Endothelial cell of umbilical vein (primary cell): Measurements from ENCODE around the gene ZMIZ1. TPM values are rescaled to one million over a fixed set of nuclear protein-coding genes. Genes with fewer than 3 reads are reported as not detected.

ENCODE experiments used
- BruUV-seq: library from RNA; stranded (reverse); fragments of 400-500 nt; replicated peaks from 2 replicates; lab custom pipeline; 2021; lab: Mats Ljungman, UMichigan
- CTCF ChIA-PET: fragments of 300-600, 350-600 bp; sonication (Branson Sonifier 250); formaldehyde crosslinking; loops from one replicate; lab custom pipeline; 2021; ENCODE audit warnings: antibody characterized with exemption, inconsistent platforms; lab: Charles Lee
- POLR2A ChIA-PET: fragments of 300-600, 350-600 bp; sonication (Branson Sonifier 250); formaldehyde crosslinking; loops from one replicate; lab custom pipeline; 2021; ENCODE audit warnings: antibody characterized with exemption, inconsistent platforms; lab: Charles Lee
- DNase-seq: peaks from one replicate; pipeline ENCODE4 v3.0.0-alpha.2; 2011; ENCODE audit warnings: low read depth, low spot score
- FAIRE-seq: peaks from 2 replicates; lab custom pipeline; 2011; peaks lifted over from hg19 to GRCh38; lab: Jason Lieb, UNC
- H2AFZ ChIP-seq: 2 replicates; pipeline ENCODE4 v1.6.0; 2012; ENCODE audit warnings: low read depth, low read length, control low read depth, inconsistent platforms
- H3K27ac ChIP-seq: 2 replicates; pipeline ENCODE4 v1.5.1; 2011; ENCODE audit warnings: low read depth, mild to moderate bottlenecking, control low read depth, low read length, moderate library complexity; ENCODE audit not compliant: insufficient read depth
- H3K27me3 ChIP-seq, 2 experiments: 2 replicates each; pipeline versions ENCODE4 v1.6.0 to v1.6.1; 2011; ENCODE audit warnings: low read length in 2 of 2, mixed read lengths in 1 of 2; ENCODE audit not compliant: control insufficient read depth in 2 of 2, insufficient read depth in 2 of 2
- H3K36me3 ChIP-seq, 2 experiments: 2 replicates in 1 of 2; 3 replicates in 1 of 2; pipeline ENCODE4 v1.5.1; 2011; ENCODE audit warnings: low read length in 2 of 2, mild to moderate bottlenecking in 1 of 2, moderate library complexity in 1 of 2; ENCODE audit not compliant: control insufficient read depth in 2 of 2, insufficient read depth in 2 of 2; ENCODE audit errors: extremely low read depth in 1 of 2
- H3K4me1 ChIP-seq: 3 replicates; pipeline ENCODE4 v1.5.1; 2011; ENCODE audit warnings: mild to moderate bottlenecking, low read length; ENCODE audit not compliant: control insufficient read depth, insufficient read depth; ENCODE audit errors: extremely low read depth
- H3K4me2 ChIP-seq: 2 replicates; pipeline ENCODE4 v1.6.1; 2011; ENCODE audit warnings: low read length, control low read depth, mixed read lengths; ENCODE audit not compliant: insufficient read depth
- H3K4me3 ChIP-seq, 3 experiments: fragments of 200-600 bp in 1 of 3; sonication (generic), shearing (Covaris generic) in 1 of 3; replicated peaks in 1 of 3; 2 replicates each; pipeline ENCODE4 v1.5.1; 2011 to 2016; ENCODE audit warnings: control low read depth in 3 of 3, low read length in 3 of 3, mild to moderate bottlenecking in 2 of 3, inconsistent platforms in 1 of 3, low read depth in 1 of 3, moderate library complexity in 1 of 3; ENCODE audit not compliant: insufficient read depth in 1 of 3
- H3K79me2 ChIP-seq: 2 replicates; pipeline ENCODE4 v1.6.0; 2012; ENCODE audit warnings: low read length, inconsistent platforms; ENCODE audit not compliant: control insufficient read depth, insufficient read depth
- H3K9ac ChIP-seq: replicated peaks from 2 replicates; pipeline ENCODE3; 2011; ENCODE audit warnings: low read length, control low read depth; ENCODE audit not compliant: insufficient read depth; ENCODE audit errors: extremely low read depth
- H3K9me1 ChIP-seq: replicated peaks from 3 replicates; pipeline ENCODE4 v1.6.0; 2011; ENCODE audit warnings: mild to moderate bottlenecking, low read length; ENCODE audit not compliant: control insufficient read depth, insufficient read depth; ENCODE audit errors: extremely low read depth
- H3K9me3 ChIP-seq: replicated peaks from 2 replicates; pipeline ENCODE4 v1.5.1; 2012; ENCODE audit warnings: low read length, inconsistent platforms; ENCODE audit not compliant: control insufficient read depth, insufficient read depth
- H4K20me1 ChIP-seq: replicated peaks from 2 replicates; pipeline ENCODE3; 2011; ENCODE audit warnings: mild to moderate bottlenecking, low read length; ENCODE audit not compliant: control insufficient read depth, insufficient read depth; ENCODE audit errors: extremely low read depth
- EZH2 ChIP-seq: IDR thresholded peaks from 2 replicates; pipeline ENCODE4 v1.6.1; 2012; ENCODE audit warnings: borderline replicate concordance, low read depth, mild to moderate bottlenecking, moderate library complexity, low read length, inconsistent platforms; ENCODE audit not compliant: severe bottlenecking
- FOS ChIP-seq: IDR thresholded peaks from 2 replicates; pipeline ENCODE4 v1.6.1; 2011; ENCODE audit warnings: mild to moderate bottlenecking, low read length, moderate library complexity, borderline replicate concordance; ENCODE audit not compliant: insufficient read depth
- GATA2 ChIP-seq: IDR thresholded peaks from 2 replicates; pipeline ENCODE4 v1.7.0; 2011; ENCODE audit warnings: low read depth, mild to moderate bottlenecking, moderate library complexity, mixed read lengths, low read length; ENCODE audit not compliant: insufficient read length, insufficient read depth
- JUN ChIP-seq: IDR thresholded peaks from 2 replicates; pipeline ENCODE4 v1.6.1; 2011; ENCODE audit warnings: borderline replicate concordance, low read depth; ENCODE audit not compliant: insufficient read length, insufficient read depth
- MYC ChIP-seq: IDR thresholded peaks from one replicate; pipeline ENCODE4 v1.6.1; 2011; ENCODE audit warnings: mild to moderate bottlenecking, low read depth, low read length
- POLR2A ChIP-seq: IDR thresholded peaks from 2 replicates; pipeline ENCODE4 v1.6.1; 2012; ENCODE audit warnings: low read depth, mild to moderate bottlenecking, control low read depth, low read length
- POLR2AphosphoS5 ChIP-seq: IDR thresholded peaks from 2 replicates; pipeline ENCODE4 v1.6.1; 2012; ENCODE audit warnings: low read depth, mild to moderate bottlenecking, control low read depth, low read length, moderate library complexity; ENCODE audit not compliant: insufficient read depth
- dilution Hi-C: fragments of 300-500 bp; cut with MboI; formaldehyde crosslinking; loops from one replicate; pipeline ENCODE4 v1.15.0; 2019; ENCODE audit warnings: low sequenced_read_pairs; ENCODE audit not compliant: extremely low pct_ligation_motif_present
- intact Hi-C: fragments of 100-400 bp; cut with micrococcal nuclease; formaldehyde crosslinking; loops from one replicate; pipeline ENCODE4 v1.10.0; 2022
- polyA plus RNA-seq, 4 experiments: library from polyadenylated mRNA; depleted of rRNA in 3 of 4; stranded (reverse) in 3 of 4; unstranded in 1 of 4; fragments of >200 nt; gene quantifications; 2 replicates each; pipeline versions ENCODE4 v1.2.1 to v1.2.3, GENCODE V29; 2011 to 2012; ENCODE audit warnings: missing spikeins in 1 of 4
- total RNA-seq: library from RNA; stranded (reverse); gene quantifications from 2 replicates; pipeline ENCODE4 v1.2.3, GENCODE V29; 2021
- TF ChIP-seq, protein P1 (sequence below): IDR thresholded peaks from 2 replicates; pipeline ENCODE4 v1.6.1; 2011; ENCODE audit not compliant: insufficient read depth, insufficient read length
- TF ChIP-seq, protein P2 (sequence below), 2 donors: IDR thresholded peaks; 1 replicate in 1 of 2; 2 replicates in 1 of 2; pipeline ENCODE4 v1.5.1; 2011; ENCODE audit warnings: low read length in 2 of 2, mild to moderate bottlenecking in 2 of 2, moderate library complexity in 2 of 2, control low read depth in 1 of 2, inconsistent platforms in 1 of 2, low read depth in 1 of 2; ENCODE audit not compliant: insufficient read depth in 1 of 2; ENCODE audit errors: extremely low read depth in 1 of 2

ZMIZ1 gene
- total and polyA plus RNA-seq, 2 donors (not counting 3 experiments of a cell fraction or from before 2014, with no cell fraction given), result 12.5 to 46.7 TPM

DNA sequence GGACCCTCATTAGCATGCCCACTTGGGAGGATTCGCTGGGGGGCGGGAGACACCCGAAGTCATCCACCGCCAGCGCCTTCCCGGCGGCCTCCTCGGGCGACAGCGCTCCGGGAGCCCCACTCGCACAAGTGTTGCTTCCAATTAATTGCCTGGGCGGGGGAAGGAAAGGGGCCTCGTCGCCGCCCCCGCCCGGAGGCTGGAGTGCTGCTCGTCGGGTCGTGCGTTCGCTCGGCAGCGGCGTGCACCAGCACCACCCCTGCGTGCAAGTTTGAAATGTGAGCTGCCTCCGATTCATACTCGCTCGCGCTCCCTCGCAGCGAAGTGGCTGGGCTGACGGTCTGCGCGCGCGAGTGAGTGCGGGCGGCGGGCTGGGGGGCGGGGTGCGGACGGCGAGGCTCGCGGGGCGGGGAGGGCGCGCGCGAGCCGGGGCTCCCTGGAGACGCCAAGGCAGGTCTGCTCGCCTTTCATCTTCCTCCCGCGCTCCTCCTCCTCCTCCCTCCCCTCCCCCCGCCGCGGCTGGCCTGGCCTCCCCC is 173.9 kb downstream of the ZMIZ1 start:
- Histone ChIP-seq H2AFZ (no peak overlapping the region), H3K9ac (no peak overlapping the region), H3K9me1 (no peaks in the 10 kb centered on the region), H3K36me3 (no peaks in the 10 kb centered on the region), H3K4me3 (peak overlapping the region; percentile 29 to 44 (median 44)), H3K4me2 (peak overlapping the region; percentile 38), H3K27me3 (no peaks in the 10 kb centered on the region), H3K9me3 (no peaks in the 10 kb centered on the region), H3K4me1 (peaks cover 62% of the 10 kb centered on the region), H3K79me2 (peaks cover 42% of the 10 kb centered on the region), H4K20me1 (no peaks in the 10 kb centered on the region), H3K27ac (peak overlapping the region; percentile 49)
- POLR2A ChIA-PET, result interaction anchor here (0.6 to 0.7 kb wide), 3 partner anchors 33 to 1250 kb away, joined by 3 to 6 read pairs (median 3); no protein-coding TSS in a partner anchor
- intact Hi-C loops, result loop anchor here (1.0 to 5.0 kb wide), 5 partner anchors 24 to 1205 kb away; no protein-coding TSS in a partner anchor
- no TSS peak for BruUV-seq
- DNase-seq (peak; percentile 71), FAIRE-seq (peak; percentile 53)
- dilution Hi-C loops, result no loop called here
- CTCF ChIA-PET, result interaction anchor here (1.0 to 2.9 kb wide), 4 partner anchors 8 to 50 kb away, joined by 3 to 10 read pairs (median 4); no protein-coding TSS in a partner anchor
- TF ChIP-seq JUN (no peak), FOS (no peak), EZH2 (no peak), MYC (no peak), POLR2AphosphoS5 (no peak), GATA2 (no peak), POLR2A (no peak)
- TF ChIP-seq, protein P1, sequence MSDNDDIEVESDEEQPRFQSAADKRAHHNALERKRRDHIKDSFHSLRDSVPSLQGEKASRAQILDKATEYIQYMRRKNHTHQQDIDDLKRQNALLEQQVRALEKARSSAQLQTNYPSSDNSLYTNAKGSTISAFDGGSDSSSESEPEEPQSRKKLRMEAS, result no peak
- TF ChIP-seq, protein P2, sequence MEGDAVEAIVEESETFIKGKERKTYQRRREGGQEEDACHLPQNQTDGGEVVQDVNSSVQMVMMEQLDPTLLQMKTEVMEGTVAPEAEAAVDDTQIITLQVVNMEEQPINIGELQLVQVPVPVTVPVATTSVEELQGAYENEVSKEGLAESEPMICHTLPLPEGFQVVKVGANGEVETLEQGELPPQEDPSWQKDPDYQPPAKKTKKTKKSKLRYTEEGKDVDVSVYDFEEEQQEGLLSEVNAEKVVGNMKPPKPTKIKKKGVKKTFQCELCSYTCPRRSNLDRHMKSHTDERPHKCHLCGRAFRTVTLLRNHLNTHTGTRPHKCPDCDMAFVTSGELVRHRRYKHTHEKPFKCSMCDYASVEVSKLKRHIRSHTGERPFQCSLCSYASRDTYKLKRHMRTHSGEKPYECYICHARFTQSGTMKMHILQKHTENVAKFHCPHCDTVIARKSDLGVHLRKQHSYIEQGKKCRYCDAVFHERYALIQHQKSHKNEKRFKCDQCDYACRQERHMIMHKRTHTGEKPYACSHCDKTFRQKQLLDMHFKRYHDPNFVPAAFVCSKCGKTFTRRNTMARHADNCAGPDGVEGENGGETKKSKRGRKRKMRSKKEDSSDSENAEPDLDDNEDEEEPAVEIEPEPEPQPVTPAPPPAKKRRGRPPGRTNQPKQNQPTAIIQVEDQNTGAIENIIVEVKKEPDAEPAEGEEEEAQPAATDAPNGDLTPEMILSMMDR (IDR thresholded peaks at IDR 0.05; ENCODE audit: extremely low read depth in 1 of 2, insufficient read depth in 1 of 2, low read depth in 1 of 2, low read length in 2 of 2), result no peak
